DOHH2 (cell line): Measurements from ENCODE around the gene SPOP.

Experiments
- CTCF ChIP-seq: fragments of 200-600 bp; sonication (generic); IDR thresholded peaks from one replicate; pipeline ENCODE4 v1.5.1; 2014; ENCODE audit warnings: antibody characterized with exemption, mild to moderate bottlenecking, low read depth, low read length; ENCODE audit not compliant: poor library complexity, severe bottlenecking
- EZH2phosphoT487 ChIP-seq: fragments of 200-600 bp; sonication (generic); IDR thresholded peaks from 2 replicates; pipeline ENCODE4 v1.6.1; 2017; ENCODE audit warnings: borderline replicate concordance, mild to moderate bottlenecking, antibody characterized with exemption, low read length, moderate library complexity, mixed read lengths

DNA sequence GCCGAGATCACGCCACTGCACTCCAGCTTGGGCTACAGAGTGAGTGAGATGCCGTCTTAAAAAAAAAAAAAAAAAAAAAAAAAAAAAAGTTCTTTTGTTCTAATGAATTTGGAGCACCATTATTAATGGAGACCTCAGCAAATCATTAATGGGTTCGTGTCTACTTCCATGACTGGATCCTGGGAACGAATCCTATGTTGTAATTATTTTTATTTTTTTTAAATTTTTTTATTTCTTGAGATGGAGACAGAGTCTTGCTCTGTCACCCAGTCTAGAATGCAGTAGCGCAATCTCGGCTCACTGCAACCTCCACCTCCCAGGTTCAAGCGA, 30.7 kb downstream of the SPOP start:
- TF ChIP-seq CTCF (no peak), EZH2phosphoT487 (no peak)
